NCI-H2081 treated with DMSO at 0.1 percent for 48 hours (cell line): ENCODE data around the gene RGS17.
"Not testable (repeated sequence)": the region's sequence is repeated elsewhere in the genome, so short reads cannot be mapped to it uniquely, and the experiment has no call there.

Experiments used
- DNase-seq: peaks from one replicate; lab custom pipeline; 2025; lab: John Stamatoyannopoulos, UW

Gene RGS17

GRCh38 chr6:153131037-153131981 is at the start of gene RGS17:
Gene RGS17 (minus strand): TSS chr6:153131282. CDS start chr6:153044018, 87,264 bp downstream.
- no peak for DNase-seq

DNA sequence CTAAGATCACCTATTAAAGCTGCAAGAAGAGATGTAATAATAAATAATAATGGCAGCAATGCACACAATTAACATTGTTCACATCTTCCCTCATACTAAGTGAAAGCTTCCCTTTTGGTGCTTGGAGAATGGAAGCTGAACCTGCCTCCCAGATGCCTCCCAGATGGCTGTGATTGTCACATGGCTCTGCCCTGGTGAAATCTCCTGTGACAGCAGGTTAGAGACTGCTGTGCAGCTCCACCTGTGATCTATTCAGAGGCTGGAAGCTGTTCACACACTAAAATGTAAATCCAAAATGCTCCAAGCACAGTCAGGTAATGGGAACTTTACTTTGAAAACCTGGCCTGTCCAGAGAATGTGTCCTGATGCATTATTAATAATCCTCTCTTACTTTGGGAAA is 41.7 kb upstream of the RGS17 start:
- DNase-seq = peak; percentile 6

DNA sequence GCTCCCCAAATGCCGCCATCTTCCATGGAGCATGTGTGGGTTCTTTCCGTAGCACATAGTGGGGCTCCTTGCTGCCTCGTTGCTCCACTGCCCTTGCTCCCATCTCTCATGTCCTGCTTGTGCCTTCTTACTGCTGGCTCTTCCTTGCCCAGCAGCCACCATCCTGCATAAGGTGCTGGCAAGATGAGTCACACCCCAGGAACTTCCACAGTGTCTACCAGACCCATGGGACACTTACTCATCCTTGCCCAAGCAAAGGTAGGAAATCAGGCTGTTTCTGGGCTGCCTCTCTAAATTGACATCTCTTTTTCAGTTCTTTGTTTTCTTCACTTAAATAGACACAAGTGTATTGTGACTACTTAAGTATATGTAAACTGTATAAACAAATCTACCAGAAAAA is 39.4 kb upstream of the RGS17 start:
- DNase-seq = no peak

DNA sequence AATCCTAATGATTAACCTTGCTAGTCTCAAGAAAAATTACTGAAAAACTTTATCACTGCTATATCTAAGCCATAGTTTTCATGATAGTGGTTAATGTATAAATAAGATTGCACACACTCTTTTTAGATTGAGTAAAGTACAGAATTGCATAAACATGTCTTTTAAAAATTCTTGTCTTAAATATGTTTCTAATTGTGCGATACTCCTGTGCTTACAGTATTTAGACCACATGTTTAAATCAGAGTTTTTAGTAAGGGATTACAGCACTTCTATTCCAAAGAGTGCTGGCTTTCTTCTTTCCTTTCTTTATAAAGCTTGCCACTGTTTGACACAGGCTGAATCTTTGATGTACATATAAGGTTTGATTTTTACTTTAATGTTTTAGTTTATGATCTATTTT is 36.8 kb upstream of the RGS17 start:
- DNase-seq = no peak

- no peak for DNase-seq
These were observed 36.2 kb upstream of the RGS17 start for GRCh38 chr6:153167061-153167891.

DNA sequence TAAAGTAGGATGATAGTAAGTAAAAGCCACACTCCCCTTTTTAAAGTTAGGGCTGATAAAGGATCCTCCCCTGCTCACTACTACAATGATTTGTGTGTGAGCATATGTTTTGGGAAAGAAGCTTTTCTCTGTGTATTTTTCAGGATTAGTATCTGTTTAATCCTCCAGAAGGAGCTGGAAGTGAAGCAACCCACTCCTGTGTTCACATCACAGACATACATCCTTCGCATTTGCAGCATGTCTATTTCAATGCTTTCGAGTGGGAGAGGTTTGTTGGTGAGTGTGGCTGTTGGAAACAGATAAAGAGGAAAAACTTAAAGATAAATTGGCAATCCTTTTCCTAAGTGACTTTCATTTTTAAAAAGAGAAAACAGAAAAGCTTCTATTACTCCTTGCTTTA is 31.6 kb upstream of the RGS17 start:
- no peak for DNase-seq

GRCh38 chr6:153162172-153162571 is 31.1 kb upstream of the RGS17 start:
- no peak for DNase-seq

DNA sequence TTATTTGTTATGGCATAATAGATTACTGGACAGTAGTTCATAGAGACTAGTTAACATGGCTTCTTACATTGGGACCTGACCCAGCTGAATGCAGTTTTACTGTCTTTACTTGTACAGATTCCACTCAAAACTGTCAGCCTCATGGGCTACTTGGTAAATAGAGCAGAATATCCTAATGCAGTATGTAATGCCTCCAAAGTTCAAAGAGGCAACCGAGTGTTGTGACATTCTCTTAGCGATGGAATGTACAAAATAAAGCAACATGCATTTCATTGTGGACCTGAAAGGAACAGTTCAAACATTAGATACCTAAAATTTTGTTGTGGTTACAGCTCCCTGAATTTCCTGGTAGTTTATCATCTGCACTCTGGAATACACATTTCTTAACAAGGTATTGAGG is 29.1 kb upstream of the RGS17 start:
- no peak for DNase-seq

- DNase-seq = no peak
These were observed 19.8 kb upstream of the RGS17 start for GRCh38 chr6:153150752-153151440.

- no peak for DNase-seq
These were observed 19.3 kb upstream of the RGS17 start for GRCh38 chr6:153150371-153150751.

GRCh38 chr6:153149891-153150290 is 18.8 kb upstream of the RGS17 start:
- no peak for DNase-seq

DNA sequence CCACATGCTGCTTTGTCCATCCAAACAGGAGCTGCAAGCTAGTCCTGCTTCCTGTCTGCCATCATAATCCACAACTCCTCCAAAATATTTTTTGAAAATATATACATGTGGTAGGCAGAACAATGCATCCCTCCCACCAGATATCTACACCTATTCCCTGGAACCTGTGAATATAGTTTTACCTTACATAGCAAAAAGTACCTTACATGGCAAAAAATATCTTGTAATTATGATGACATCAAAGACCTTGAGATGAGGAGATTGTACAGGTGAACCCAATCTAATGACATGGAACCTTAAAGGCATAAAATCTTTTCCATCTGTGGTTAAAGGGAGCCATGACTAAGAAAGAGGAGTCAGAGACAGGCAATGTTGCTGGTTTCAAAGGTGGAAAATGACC is 15.3 kb upstream of the RGS17 start:
- no peak for DNase-seq

- no peak for DNase-seq
These were observed 14.5 kb upstream of the RGS17 start for GRCh38 chr6:153145591-153145990.

DNA sequence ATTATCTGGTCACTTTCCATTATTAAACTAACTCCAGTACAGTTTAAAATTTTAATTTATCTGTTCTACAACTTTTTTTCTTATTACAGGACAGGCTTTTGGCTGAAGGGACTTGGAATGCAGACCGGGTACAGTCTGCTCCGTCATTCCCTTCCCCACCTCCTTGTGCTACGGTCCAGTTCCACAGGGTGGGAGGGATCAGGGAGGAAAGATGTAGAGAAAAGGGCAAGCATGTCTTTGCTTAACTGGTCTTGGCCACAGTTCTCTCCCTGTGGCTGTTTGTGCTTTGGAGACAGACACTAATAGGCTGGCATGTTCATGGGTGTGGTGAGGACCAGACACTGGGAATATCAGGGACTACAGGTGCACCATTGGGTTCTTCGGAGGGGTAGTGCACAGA is 12.1 kb upstream of the RGS17 start:
- no peak for DNase-seq

DNA sequence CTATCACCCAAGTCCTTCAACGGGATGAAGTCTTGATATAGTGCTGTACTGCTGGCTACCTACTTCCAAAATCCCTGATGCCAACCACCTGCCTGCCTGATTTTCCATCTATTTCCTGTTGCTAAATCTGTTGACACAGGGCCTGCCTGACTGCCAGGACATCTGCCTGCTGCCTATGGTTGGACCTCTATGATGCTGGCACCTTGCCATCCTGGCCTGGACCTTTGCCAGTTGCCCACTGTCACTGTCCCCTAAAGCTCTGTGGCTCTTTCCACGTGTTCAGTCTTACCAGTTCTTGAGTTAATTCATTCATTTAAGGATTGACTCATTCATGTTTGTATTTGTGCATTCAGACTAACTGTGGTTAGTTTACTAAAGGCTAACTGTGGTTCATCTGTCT is 9.2 kb upstream of the RGS17 start:
- peak; percentile 72 for DNase-seq

- DNase-seq = no peak
These were observed 7.8 kb upstream of the RGS17 start for GRCh38 chr6:153138930-153139329.

GRCh38 chr6:153135681-153136080 is 4.6 kb upstream of the RGS17 start:
- no peak for DNase-seq

GRCh38 chr6:153133667-153134066 is 2.6 kb upstream of the RGS17 start:
- not testable (repeated sequence) for DNase-seq

DNA sequence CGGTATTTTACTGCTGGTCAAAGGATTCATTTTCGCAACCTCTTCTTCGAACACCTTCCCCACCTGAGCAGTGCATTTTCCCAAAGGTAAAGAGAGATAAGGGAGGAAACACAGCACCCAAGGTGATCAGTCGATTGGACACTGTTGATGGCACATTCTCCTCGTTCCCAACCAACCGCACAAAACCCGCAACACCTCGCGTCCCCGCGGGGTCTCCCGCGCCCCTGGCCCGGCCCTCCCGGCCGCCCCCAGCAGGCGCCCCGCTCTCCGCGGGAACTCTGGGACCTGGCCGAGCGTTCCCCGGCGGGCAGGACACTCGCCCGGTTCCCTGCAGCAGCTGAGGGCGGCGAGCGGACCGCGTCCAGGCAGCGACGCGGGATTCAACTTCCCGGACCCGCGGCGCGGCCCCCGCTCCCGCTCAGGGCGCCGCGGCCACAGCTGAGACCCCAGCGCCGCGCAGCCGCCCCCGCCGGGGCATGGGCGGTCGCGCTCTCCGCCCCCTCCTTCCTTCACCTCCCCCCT is 506 bp downstream of the RGS17 start:
- no peak for DNase-seq

- DNase-seq = no peak
These were observed 1.1 kb downstream of the RGS17 start for GRCh38 chr6:153129873-153130514.

GRCh38 chr6:153126218-153126617 is 4.9 kb downstream of the RGS17 start:
- no peak for DNase-seq

DNA sequence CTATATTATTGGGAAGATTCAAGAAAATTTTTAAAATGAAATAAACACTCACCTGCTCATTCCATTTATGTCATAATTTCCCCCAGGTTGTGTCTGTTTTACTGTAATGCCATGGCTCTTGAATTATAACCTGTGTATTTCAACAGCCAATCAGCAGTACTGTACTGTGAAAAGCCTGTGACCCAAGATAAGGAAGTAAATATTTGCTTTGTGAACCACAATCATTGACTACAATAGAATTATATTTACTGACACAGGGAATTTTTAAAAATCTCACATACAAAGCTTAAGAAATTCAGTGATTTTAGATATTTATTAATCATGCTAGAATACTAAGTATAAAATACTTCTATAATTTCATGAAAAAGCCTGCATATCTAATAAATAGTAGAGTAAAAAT is 6.0 kb downstream of the RGS17 start:
- no peak for DNase-seq
